22Rv1 (cell line): ENCODE data around the gene IMPDH1.

Experiments
- CTCF ChIP-seq: fragments of 450-650 bp; IDR thresholded peaks from 2 replicates; pipeline ENCODE4 v1.5.1; 2017; ENCODE audit warnings: mild to moderate bottlenecking
- ZFX ChIP-seq: fragments of 450-650 bp; IDR thresholded peaks from 2 replicates; pipeline ENCODE4 v1.6.1; 2017; ENCODE audit warnings: antibody characterized with exemption, borderline replicate concordance

- TF ChIP-seq CTCF (no peak), ZFX (no peak)
Measured at GRCh38 chr7:128344431-128344774, 65.4 kb downstream of the IMPDH1 start.
